AML-193 (cell line): Measurements from ENCODE around the gene VWA5B1.

Experiments used
- DNase-seq, 2 experiments: peaks; one replicate each; lab custom pipeline; 2025; lab: John Stamatoyannopoulos, UW

Gene VWA5B1

DNA sequence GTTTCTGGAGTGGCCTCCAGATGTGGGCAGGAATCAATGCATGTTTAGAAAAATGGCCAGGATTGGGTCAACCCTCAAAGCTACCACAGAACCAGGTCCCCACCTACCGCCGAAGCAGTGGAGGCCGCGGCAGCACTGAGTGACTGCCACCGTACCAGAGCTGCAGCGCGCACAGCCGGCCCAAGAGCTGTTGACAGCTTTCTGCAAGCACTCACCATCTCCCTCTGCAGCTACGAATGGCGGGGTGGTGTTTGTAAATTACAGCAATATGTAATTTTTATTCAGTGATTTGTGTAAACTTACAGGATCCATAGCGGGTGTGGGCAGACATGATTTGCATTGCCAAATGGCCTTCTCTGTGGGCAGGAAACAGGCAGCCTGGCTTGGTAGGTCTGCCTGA is 98.9 kb downstream of the VWA5B1 start:
- DNase-seq: no peak

DNA sequence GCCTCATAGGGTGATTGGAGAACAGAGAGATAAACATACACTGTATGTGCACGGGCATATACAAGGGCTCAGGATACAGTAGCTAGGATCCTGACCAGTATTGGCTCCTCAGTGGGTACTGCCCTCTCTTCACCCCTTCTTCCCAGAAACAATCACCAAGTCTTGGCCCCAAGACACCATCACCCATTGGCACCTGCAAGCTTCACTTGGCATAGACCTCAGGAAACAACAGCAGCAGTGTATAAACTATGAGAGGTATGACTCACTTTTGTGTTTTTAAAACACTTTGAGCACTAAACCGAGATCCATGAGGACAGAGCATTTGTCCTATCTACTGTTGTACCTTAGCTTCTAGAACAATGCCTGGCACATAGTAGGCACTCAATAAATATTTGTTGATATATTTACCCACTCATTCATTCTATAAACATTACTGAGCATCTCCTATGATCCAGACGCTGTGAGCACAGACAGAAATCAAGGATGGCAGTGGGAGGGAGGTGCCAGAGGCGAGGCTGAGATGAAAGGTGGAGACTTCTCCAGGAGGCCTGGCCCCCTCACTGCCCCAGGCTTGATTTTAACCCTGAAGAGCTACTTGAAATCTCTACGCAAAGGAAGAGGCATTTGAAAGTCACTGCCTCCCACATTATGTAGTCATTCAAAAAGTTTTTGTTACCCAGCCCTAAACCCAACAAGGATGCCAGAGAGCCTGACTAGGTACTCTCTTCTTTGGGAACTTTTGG is 100.1 kb downstream of the VWA5B1 start:
- DNase-seq: no peak

DNA sequence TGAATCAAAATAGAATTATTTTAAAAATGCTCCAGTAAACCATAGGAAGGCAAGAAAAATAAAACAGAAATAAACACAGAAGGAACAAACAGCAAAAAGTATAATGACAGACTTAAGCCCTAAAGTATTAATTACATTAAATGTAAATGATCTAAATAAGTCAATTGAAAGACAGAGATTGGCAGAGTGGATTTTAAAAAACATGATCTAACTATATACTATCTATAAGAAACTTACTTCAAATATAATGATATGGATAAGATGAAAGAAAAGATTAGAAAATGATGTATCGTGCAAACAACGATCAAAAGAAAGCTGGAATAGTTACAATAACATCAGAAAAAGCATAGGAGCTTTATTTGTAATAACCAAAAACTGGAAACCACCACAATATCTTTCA is 104.6 kb downstream of the VWA5B1 start:
- DNase-seq: no peak

DNA sequence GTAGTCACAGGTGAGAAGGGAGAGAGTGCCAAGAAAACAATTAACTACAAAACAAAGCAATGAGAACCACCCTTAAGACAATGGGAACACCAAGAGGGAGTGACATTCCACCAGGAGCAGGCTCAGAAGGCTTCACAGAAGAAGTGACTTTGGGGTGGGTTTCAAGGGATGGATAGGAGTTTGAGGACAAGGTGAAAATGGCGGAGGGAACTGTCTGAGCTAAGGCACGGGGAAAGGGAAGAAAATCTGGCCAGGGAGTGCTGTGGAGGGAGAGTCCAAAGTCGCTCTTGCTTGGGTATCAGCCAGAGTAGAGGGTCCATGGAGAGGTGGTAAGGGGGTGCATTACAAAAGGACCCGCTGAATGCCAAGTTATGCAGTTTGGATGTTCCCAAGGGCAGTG is 108.1 kb downstream of the VWA5B1 start:
- no peak for DNase-seq

DNA sequence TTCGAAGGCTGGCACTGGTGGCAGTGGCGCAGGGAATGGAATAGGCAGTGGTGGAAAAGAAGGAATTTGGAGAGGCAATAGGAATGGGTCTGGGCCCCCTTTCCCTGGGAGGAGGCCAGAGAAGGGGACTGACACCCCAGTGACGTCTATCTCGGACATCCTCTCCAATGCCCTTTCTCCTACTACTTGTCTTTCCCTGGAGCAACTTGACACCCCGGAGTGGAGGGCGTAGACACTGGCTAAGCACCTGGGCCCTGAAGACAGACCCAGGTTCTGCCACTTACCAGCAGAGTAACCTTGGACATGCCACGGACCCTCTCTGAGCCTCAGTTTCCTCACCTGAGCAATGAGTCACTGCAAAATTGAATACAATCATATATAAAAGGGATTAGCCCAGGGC is 108.5 kb downstream of the VWA5B1 start:
- no peak for DNase-seq

DNA sequence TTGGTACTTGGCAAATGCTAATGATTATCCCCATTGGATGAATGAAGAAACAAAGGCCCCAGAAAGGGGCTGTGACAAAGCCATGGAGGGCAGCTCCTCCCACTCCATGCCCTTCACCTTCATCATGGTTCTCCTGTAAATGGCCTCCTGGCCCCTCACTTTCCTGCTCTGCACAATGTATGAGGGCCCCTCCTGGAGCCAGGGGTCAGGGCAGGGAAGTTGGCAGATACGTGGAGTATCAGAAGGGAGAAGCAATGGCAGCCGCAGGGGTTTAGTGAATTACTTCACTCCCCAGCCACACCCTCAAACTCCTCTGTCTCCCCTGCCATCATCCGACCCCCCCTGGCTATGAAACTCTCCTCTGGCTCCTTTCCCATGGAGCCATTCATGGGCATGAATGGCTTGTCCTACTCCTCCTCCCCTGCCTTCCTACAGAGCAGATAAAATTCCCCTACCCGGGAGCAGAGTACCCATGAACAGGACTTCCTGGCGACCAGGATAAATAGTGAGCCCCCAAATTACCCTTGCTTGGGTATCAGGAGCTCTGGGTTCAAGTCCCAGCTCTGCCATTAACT is 109.0 kb downstream of the VWA5B1 start:
- DNase-seq: no peak

GRCh38 chr1:20400341-20401177 is 109.9 kb downstream of the VWA5B1 start:
- no peak for DNase-seq

DNA sequence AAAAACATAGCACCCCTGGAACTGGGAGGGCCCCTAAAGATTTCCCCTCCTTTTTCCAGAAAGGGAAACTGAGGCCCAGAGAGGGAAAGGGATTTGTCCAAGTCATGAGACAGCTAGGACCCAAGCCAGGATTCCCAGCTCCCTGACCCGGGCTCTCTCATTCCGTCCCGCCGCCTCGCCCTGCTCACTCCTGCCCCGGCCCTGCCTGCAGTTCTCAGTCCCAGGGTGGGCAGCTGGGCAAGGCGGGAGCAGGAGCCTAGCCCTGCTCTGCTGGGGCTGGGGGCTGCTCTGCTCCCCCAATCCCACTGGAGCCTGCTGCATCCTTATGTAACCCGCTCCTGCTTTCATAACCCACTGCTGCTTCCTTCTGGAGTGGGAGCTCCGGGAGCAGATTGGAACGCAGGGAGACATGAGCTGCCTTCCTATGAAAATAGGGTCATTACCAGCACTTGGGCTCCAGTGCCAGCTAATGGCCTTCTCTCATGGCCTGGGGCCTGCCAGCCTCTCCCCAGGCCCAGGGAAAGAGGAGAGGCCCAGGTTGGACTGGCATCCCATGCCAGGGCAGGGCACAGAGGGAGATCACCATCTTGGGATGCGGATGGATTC is 110.8 kb downstream of the VWA5B1 start:
- no peak for DNase-seq

GRCh38 chr1:20402585-20403422 is 112.1 kb downstream of the VWA5B1 start:
- no peak for DNase-seq

- no peak for DNase-seq
Measured at GRCh38 chr1:20403423-20404145, 112.9 kb downstream of the VWA5B1 start.

GRCh38 chr1:20404466-20404865 is 113.8 kb downstream of the VWA5B1 start:
- DNase-seq: no peak
